ENCODE results near the gene ANKRD29. TPM values are rescaled to one million over a fixed set of nuclear protein-coding genes. Genes with fewer than 3 reads are reported as not detected.

The ANKRD29 gene
- total and polyA plus RNA-seq, 2 experiments from 2014 or later, result 0.44 to 0.77 TPM

DNA sequence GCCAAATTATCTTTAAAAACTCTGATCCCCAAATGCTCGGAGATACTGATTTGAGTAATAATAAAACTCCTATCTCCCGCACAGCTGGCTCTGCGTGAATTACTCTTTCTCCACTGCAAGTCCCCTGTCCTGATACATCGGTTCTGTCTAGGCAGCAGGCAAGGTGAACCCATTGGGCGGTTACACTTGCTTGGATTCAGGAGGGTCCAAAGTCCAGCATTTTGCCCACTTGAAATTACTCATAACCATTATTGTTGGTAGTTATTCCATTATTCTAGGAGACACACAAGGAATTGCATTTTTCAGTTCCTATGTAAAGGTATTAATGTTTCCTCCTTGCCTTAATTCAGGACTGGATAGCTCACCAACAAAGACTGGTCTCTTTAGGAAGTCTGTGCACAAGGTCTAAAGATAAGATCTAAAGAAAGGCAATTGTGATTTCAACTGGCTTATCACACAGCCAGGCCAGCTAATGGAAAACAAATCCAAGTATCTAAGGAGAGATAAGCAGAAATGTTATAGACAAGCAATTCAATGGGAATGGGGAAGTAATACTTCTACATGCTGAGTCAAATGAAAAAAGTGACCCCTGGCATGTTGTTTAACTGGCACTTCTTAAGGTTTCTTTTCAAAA, 53.2 kb downstream of the ANKRD29 start:
- Histone ChIP-seq H3K36me3 (no peaks in the 10 kb centered on the region), H3K27ac (no peak overlapping the region), H3K9me3 (ENCODE audit: low read depth) (no peaks in the 10 kb centered on the region), H3K4me3 (no peak overlapping the region), H3K4me1 (ENCODE audit: low read depth) (peaks cover 4% of the 10 kb centered on the region), H3K27me3 (no peaks in the 10 kb centered on the region)
- TF ChIP-seq, protein P1, sequence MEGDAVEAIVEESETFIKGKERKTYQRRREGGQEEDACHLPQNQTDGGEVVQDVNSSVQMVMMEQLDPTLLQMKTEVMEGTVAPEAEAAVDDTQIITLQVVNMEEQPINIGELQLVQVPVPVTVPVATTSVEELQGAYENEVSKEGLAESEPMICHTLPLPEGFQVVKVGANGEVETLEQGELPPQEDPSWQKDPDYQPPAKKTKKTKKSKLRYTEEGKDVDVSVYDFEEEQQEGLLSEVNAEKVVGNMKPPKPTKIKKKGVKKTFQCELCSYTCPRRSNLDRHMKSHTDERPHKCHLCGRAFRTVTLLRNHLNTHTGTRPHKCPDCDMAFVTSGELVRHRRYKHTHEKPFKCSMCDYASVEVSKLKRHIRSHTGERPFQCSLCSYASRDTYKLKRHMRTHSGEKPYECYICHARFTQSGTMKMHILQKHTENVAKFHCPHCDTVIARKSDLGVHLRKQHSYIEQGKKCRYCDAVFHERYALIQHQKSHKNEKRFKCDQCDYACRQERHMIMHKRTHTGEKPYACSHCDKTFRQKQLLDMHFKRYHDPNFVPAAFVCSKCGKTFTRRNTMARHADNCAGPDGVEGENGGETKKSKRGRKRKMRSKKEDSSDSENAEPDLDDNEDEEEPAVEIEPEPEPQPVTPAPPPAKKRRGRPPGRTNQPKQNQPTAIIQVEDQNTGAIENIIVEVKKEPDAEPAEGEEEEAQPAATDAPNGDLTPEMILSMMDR (IDR thresholded peaks at IDR 0.05; ENCODE audit: low read depth, low read length), result no peak
- DNase-seq (ENCODE audit: low read depth in 1 of 2, low spot score in 1 of 2), result no peak

- H3K4me1 ChIP-seq (ENCODE audit: low read depth), result peaks cover 4% of the 10 kb centered on the region
- H3K27ac ChIP-seq, result no peak overlapping the region
- no peaks in the 10 kb centered on the region for H3K9me3 ChIP-seq (ENCODE audit: low read depth)
- no peak for DNase-seq (ENCODE audit: low read depth in 1 of 2, low spot score in 1 of 2)
- no peaks in the 10 kb centered on the region for H3K36me3 ChIP-seq
- no peaks in the 10 kb centered on the region for H3K27me3 ChIP-seq
- TF ChIP-seq, protein P1 (IDR thresholded peaks at IDR 0.05; ENCODE audit: low read depth, low read length), result no peak
- H3K4me3 ChIP-seq, result no peak overlapping the region
These were observed 54.5 kb downstream of the ANKRD29 start for GRCh38 chr18:23608211-23608610.

DNA sequence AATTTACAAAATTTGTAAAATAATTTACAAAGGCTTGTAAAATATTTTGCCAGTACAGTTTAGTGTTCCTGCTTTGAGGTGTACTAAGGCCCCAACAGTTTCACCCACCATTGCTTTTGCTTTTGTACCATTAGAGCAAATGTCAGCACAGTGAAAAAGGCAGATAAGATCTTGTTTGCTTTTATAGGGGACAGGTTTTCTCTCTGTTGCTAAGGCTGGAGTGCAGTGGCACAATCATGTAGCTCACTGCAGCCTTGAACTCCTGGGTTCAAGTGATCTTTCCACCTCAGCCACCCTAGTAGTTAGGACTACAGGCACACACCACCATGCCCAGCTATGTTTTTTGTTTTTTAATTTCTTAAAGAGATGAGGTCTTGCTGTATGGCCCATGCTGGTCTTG, 56.8 kb downstream of the ANKRD29 start:
- H3K36me3 ChIP-seq, result no peaks in the 10 kb centered on the region
- H3K9me3 ChIP-seq (ENCODE audit: low read depth), result no peaks in the 10 kb centered on the region
- H3K27me3 ChIP-seq, result no peaks in the 10 kb centered on the region
- no peaks in the 10 kb centered on the region for H3K4me1 ChIP-seq (ENCODE audit: low read depth)
- no peak overlapping the region for H3K4me3 ChIP-seq
- TF ChIP-seq, protein P1 (IDR thresholded peaks at IDR 0.05; ENCODE audit: low read depth, low read length), result no peak
- DNase-seq (ENCODE audit: low read depth in 1 of 2, low spot score in 1 of 2), result no peak
- no peak overlapping the region for H3K27ac ChIP-seq

- TF ChIP-seq, protein P1 (IDR thresholded peaks at IDR 0.05; ENCODE audit: low read depth, low read length), result no peak
- H3K36me3 ChIP-seq, result no peaks in the 10 kb centered on the region
- no peak overlapping the region for H3K4me3 ChIP-seq
- no peak for DNase-seq (ENCODE audit: low read depth in 1 of 2, low spot score in 1 of 2)
- no peaks in the 10 kb centered on the region for H3K9me3 ChIP-seq (ENCODE audit: low read depth)
- no peaks in the 10 kb centered on the region for H3K27me3 ChIP-seq
- H3K27ac ChIP-seq, result no peak overlapping the region
- no peaks in the 10 kb centered on the region for H3K4me1 ChIP-seq (ENCODE audit: low read depth)
These were observed 62.9 kb downstream of the ANKRD29 start for GRCh38 chr18:23599809-23600208.

- H3K27me3 ChIP-seq, result no peaks in the 10 kb centered on the region
- H3K4me3 ChIP-seq, result no peak overlapping the region
- H3K4me1 ChIP-seq (ENCODE audit: low read depth), result no peaks in the 10 kb centered on the region
- H3K9me3 ChIP-seq (ENCODE audit: low read depth), result no peaks in the 10 kb centered on the region
- no peaks in the 10 kb centered on the region for H3K36me3 ChIP-seq
- no peak for DNase-seq (ENCODE audit: low read depth in 1 of 2, low spot score in 1 of 2)
- H3K27ac ChIP-seq, result no peak overlapping the region
- TF ChIP-seq, protein P1 (IDR thresholded peaks at IDR 0.05; ENCODE audit: low read depth, low read length), result no peak
These were observed 66.5 kb downstream of the ANKRD29 start for GRCh38 chr18:23596183-23596582.

All from cardiac muscle cell (in vitro differentiated cells and primary cell).